Ascending aorta (tissue), 2 donors: ENCODE measurements around the gene FAHD1. TPM values are rescaled to one million over a fixed set of nuclear protein-coding genes. Genes with fewer than 3 reads are reported as not detected.

Source experiments
- DNase-seq, 2 donors: peaks; one replicate each; pipeline ENCODE4 v3.0.0-alpha.2; 2019; ENCODE audit warnings: low spot score in 2 of 2
- H3K27ac ChIP-seq, 2 donors: fragments of 200-600 bp; sonication (generic); one replicate each; pipeline ENCODE4 v1.5.1; 2016 to 2017; ENCODE audit warnings: mild to moderate bottlenecking in 1 of 2
- H3K27me3 ChIP-seq: fragments of 200-600 bp; sonication (generic); one replicate; pipeline ENCODE4 v1.5.1; 2017
- H3K36me3 ChIP-seq, 2 donors: fragments of 200-600 bp; sonication (generic); one replicate each; pipeline ENCODE4 v1.5.1; 2016
- H3K4me1 ChIP-seq, 2 donors: fragments of 200-600 bp; sonication (generic); one replicate each; pipeline ENCODE4 v1.5.1; 2016 to 2017; ENCODE audit warnings: mild to moderate bottlenecking in 1 of 2
- H3K4me3 ChIP-seq, 2 donors: fragments of 200-600 bp; sonication (generic); one replicate each; pipeline ENCODE4 v1.5.1; 2016 to 2017; ENCODE audit warnings: mild to moderate bottlenecking in 1 of 2
- H3K9me3 ChIP-seq, 2 donors: fragments of 200-600 bp; sonication (generic); one replicate each; pipeline ENCODE4 v1.5.1; 2016
- CTCF ChIP-seq, 3 experiments: fragments of 200-600 bp in 2 of 3; fragments of 450-650 bp in 1 of 3; sonication (generic) in 2 of 3; IDR thresholded peaks; one replicate each; pipeline ENCODE4 v1.5.1; 2016 to 2019; ENCODE audit warnings: antibody characterized with exemption in 3 of 3, mild to moderate bottlenecking in 1 of 3, moderate library complexity in 1 of 3
- intact Hi-C: fragments of 100-400 bp; cut with DNase I; formaldehyde crosslinking; loops from one replicate; pipeline ENCODE4 v1.15.1; 2023
- total RNA-seq: library from RNA; depleted of rRNA; stranded (reverse); fragments of >200 nt; gene quantifications from one replicate; pipeline ENCODE4 v1.1.0, GENCODE V29; 2016

Gene FAHD1
- total RNA-seq, result 233 TPM

GRCh38 chr16:1826691-1827573, at the start of gene FAHD1, which contains the start of gene HAGH:
Gene FAHD1, plus strand, starts transcription at chr16:1827206. Its CDS starts 33 bp downstream, at chr16:1827239.
Gene HAGH, minus strand, starts transcription at chr16:1826825. Its CDS starts 38 bp downstream, at chr16:1826787.
- intact Hi-C loops, result loop anchor here (1.0 to 5.0 kb wide), 6 partner anchors 44 to 396 kb away; partner anchors contain the start of genes CRAMP1, E4F1, EME2 and IFT140
- Histone ChIP-seq H3K4me1 (peaks cover 12 to 37% of the 10 kb centered on the region in 2 donors), H3K4me3 (peak within 1 kb of the TSS; percentile 72 to 81), H3K27me3 (no peaks in the 10 kb centered on the region), H3K9me3 (no peaks in the 10 kb centered on the region), H3K27ac (peak within 1 kb of the TSS; percentile 70 to 72), H3K36me3 (peaks cover 12 to 14% of the 10 kb centered on the region in 2 donors)
- TF ChIP-seq CTCF (IDR thresholded peaks at IDR 0.05), result no peak
- peak; percentile 73 to 94 for DNase-seq

- DNase-seq, result no peak
- Histone ChIP-seq H3K9me3 (no peaks in the 10 kb centered on the region), H3K36me3 (peaks cover 45 to 52% of the 10 kb centered on the region in 2 donors), H3K27me3 (no peaks in the 10 kb centered on the region), H3K4me3 (no peak overlapping the region), H3K27ac (no peak overlapping the region), H3K4me1 (peaks cover 18 to 23% of the 10 kb centered on the region in 2 donors)
- TF ChIP-seq CTCF (IDR thresholded peaks at IDR 0.05), result no peak
- intact Hi-C loops, result no loop called here
Measured at GRCh38 chr16:1777375-1778199, 49.4 kb upstream of the FAHD1 start.

- TF ChIP-seq CTCF (IDR thresholded peaks at IDR 0.05), result no peak
- Histone ChIP-seq H3K27me3 (no peaks in the 10 kb centered on the region), H3K9me3 (no peaks in the 10 kb centered on the region), H3K36me3 (peaks cover 45 to 52% of the 10 kb centered on the region in 2 donors), H3K27ac (no peak overlapping the region), H3K4me3 (no peak overlapping the region), H3K4me1 (peaks cover 18 to 23% of the 10 kb centered on the region in 2 donors)
- no peak for DNase-seq
- intact Hi-C loops, result no loop called here
Measured at GRCh38 chr16:1778200-1779179, 48.5 kb upstream of the FAHD1 start.

DNA sequence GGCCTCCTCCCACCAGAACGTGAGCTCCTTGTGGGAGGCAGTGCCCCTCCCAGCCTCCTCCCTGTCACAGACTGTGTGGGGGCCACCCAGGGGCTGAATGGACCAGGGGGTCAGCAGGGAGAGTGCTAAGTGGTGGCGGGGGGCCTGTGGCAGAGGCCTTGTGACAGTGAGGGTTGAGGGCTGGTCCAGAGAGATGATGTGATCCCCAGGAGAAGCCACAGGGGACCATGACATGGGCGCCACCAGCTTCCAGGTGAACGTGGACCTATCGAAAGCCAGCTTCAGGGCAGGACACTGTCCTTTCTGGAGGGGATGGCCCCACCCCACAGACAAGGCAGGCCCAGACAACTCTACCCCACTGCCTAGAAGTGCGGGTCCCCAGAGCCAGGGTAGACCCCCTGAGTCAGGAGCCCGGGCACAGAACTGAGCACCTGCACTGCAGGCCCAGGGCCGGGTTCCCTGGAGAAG, 47.7 kb upstream of the FAHD1 start:
- Histone ChIP-seq H3K9me3 (no peaks in the 10 kb centered on the region), H3K36me3 (peaks cover 45 to 52% of the 10 kb centered on the region in 2 donors), H3K4me1 (peaks cover 17 to 21% of the 10 kb centered on the region in 2 donors), H3K4me3 (no peak overlapping the region), H3K27me3 (no peaks in the 10 kb centered on the region), H3K27ac (no peak overlapping the region)
- intact Hi-C loops, result no loop called here
- no peak for DNase-seq
- no peak for TF ChIP-seq CTCF (IDR thresholded peaks at IDR 0.05)
